ENCODE data around the gene MFF. TPM values are rescaled to one million over a fixed set of nuclear protein-coding genes. Genes with fewer than 3 reads are reported as not detected.

The MFF gene
- total and polyA plus RNA-seq, 2 donors (not counting 3 experiments of a cell fraction or from before 2014, with no cell fraction given) = 36.3 to 65.1 TPM

GRCh38 chr2:227402959-227403358, 77.9 kb downstream of the MFF start:
- no TSS peak for BruUV-seq (replicated peaks)
- Histone ChIP-seq H4K20me1 (replicated peaks; ENCODE audit: control insufficient read depth, extremely low read depth, insufficient read depth, low read length) (no peaks in the 10 kb centered on the region), H3K27me3 (ENCODE audit: control insufficient read depth in 2 of 2, insufficient read depth in 2 of 2, low read length in 2 of 2) (no peaks in the 10 kb centered on the region), H3K4me2 (ENCODE audit: insufficient read depth, low read length) (no peak overlapping the region), H3K9me1 (replicated peaks; ENCODE audit: control insufficient read depth, extremely low read depth, insufficient read depth, low read length) (no peaks in the 10 kb centered on the region), H3K36me3 (ENCODE audit: control insufficient read depth in 2 of 2, extremely low read depth in 1 of 2, insufficient read depth in 2 of 2, low read length in 2 of 2) (no peaks in the 10 kb centered on the region), H3K27ac (ENCODE audit: insufficient read depth, low read depth, low read length) (no peak overlapping the region), H3K4me1 (ENCODE audit: control insufficient read depth, extremely low read depth, insufficient read depth, low read length) (peaks cover 8% of the 10 kb centered on the region), H3K9ac (replicated peaks; ENCODE audit: extremely low read depth, insufficient read depth, low read length) (no peak overlapping the region), H3K4me3 (replicated peaks in 1 of 3; ENCODE audit: insufficient read depth in 1 of 3, low read depth in 1 of 3, low read length in 3 of 3) (no peak overlapping the region), H2AFZ (ENCODE audit: low read depth, low read length) (no peak overlapping the region), H3K79me2 (ENCODE audit: control insufficient read depth, insufficient read depth, low read length) (no peaks in the 10 kb centered on the region), H3K9me3 (replicated peaks; ENCODE audit: control insufficient read depth, insufficient read depth, low read length) (no peaks in the 10 kb centered on the region)
- intact Hi-C loops (cut with micrococcal nuclease) (no loop called here), dilution Hi-C loops (cut with MboI; ENCODE audit: extremely low pct_ligation_motif_present, low sequenced_read_pairs) (no loop called here)
- CTCF ChIA-PET = no interaction called here
- POLR2A ChIA-PET = no interaction called here
- FAIRE-seq (no peak), DNase-seq (ENCODE audit: low read depth, low spot score) (no peak)
- TF ChIP-seq, protein P1, sequence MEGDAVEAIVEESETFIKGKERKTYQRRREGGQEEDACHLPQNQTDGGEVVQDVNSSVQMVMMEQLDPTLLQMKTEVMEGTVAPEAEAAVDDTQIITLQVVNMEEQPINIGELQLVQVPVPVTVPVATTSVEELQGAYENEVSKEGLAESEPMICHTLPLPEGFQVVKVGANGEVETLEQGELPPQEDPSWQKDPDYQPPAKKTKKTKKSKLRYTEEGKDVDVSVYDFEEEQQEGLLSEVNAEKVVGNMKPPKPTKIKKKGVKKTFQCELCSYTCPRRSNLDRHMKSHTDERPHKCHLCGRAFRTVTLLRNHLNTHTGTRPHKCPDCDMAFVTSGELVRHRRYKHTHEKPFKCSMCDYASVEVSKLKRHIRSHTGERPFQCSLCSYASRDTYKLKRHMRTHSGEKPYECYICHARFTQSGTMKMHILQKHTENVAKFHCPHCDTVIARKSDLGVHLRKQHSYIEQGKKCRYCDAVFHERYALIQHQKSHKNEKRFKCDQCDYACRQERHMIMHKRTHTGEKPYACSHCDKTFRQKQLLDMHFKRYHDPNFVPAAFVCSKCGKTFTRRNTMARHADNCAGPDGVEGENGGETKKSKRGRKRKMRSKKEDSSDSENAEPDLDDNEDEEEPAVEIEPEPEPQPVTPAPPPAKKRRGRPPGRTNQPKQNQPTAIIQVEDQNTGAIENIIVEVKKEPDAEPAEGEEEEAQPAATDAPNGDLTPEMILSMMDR (IDR thresholded peaks at IDR 0.05; ENCODE audit: extremely low read depth in 1 of 2, insufficient read depth in 1 of 2, low read depth in 1 of 2, low read length in 2 of 2) = no peak
- TF ChIP-seq FOS (IDR thresholded peaks at IDR 0.05; ENCODE audit: borderline replicate concordance, insufficient read depth, low read length) = no peak
- no peak for TF ChIP-seq MAX (IDR thresholded peaks at IDR 0.05; ENCODE audit: insufficient read depth, insufficient read length)
- TF ChIP-seq JUN (IDR thresholded peaks at IDR 0.05; ENCODE audit: borderline replicate concordance, insufficient read depth, insufficient read length, low read depth) = no peak
- no peak for TF ChIP-seq POLR2AphosphoS5 (IDR thresholded peaks at IDR 0.05; ENCODE audit: insufficient read depth, low read depth, low read length)
- TF ChIP-seq MYC (IDR thresholded peaks at IDR 0.05; ENCODE audit: low read depth, low read length) = no peak
- no peak for TF ChIP-seq GATA2 (IDR thresholded peaks at IDR 0.05; ENCODE audit: insufficient read depth, insufficient read length, low read depth, low read length)
- no peak for TF ChIP-seq EZH2 (IDR thresholded peaks at IDR 0.05; ENCODE audit: borderline replicate concordance, low read depth, low read length, severe bottlenecking)
- TF ChIP-seq POLR2A (IDR thresholded peaks at IDR 0.05; ENCODE audit: low read depth, low read length) = no peak

Data from endothelial cell of umbilical vein (primary cell).